ENCODE results near the gene ZNF714.

Gene ZNF714
- 15.0 to 34.8 (median 29.5) reads per million in 4 experiments for total RNA-seq

- DNase-seq = peak; percentile 70
Measured at GRCh38 chr19:21082011-21082975, at the start of gene ZNF714. Gene ZNF714 (plus strand): TSS chr19:21082203. CDS start chr19:21098269, 16,066 bp downstream.

GRCh38 chr19:21045028-21045427 lies 37.0 kb upstream of the ZNF714 start:
- no peak for DNase-seq

GRCh38 chr19:21046489-21046888 lies 35.5 kb upstream of the ZNF714 start:
- no peak for DNase-seq

- DNase-seq = no peak
Measured at GRCh38 chr19:21047716-21048115, 34.3 kb upstream of the ZNF714 start.

GRCh38 chr19:21052902-21053301 lies 29.1 kb upstream of the ZNF714 start:
- DNase-seq = no peak

- no peak for DNase-seq
Measured at GRCh38 chr19:21065336-21065735, 16.7 kb upstream of the ZNF714 start.

- DNase-seq = no peak
Measured at GRCh38 chr19:21084343-21084742, 2.3 kb downstream of the ZNF714 start.

GRCh38 chr19:21087871-21088270 lies 5.9 kb downstream of the ZNF714 start:
- no peak for DNase-seq

GRCh38 chr19:21092109-21092508 lies 10.1 kb downstream of the ZNF714 start:
- no peak for DNase-seq

- DNase-seq = no peak
Measured at GRCh38 chr19:21094347-21095025, 12.5 kb downstream of the ZNF714 start.

- DNase-seq = no peak
Measured at GRCh38 chr19:21098291-21098690, 16.3 kb downstream of the ZNF714 start.

- DNase-seq = no peak
Measured at GRCh38 chr19:21101521-21102242, 19.7 kb downstream of the ZNF714 start.

- DNase-seq = no peak
Measured at GRCh38 chr19:21109116-21109515, 27.1 kb downstream of the ZNF714 start.

- DNase-seq = no peak
Measured at GRCh38 chr19:21110183-21110582, 28.2 kb downstream of the ZNF714 start.

GRCh38 chr19:21115430-21115829 lies 33.4 kb downstream of the ZNF714 start:
- DNase-seq = no peak

GRCh38 chr19:21117041-21117907 lies 35.3 kb downstream of the ZNF714 start:
- DNase-seq = no peak

- no peak for DNase-seq
Measured at GRCh38 chr19:21126078-21126477, 44.1 kb downstream of the ZNF714 start.

- DNase-seq = no peak
Measured at GRCh38 chr19:21127001-21127400, 45.0 kb downstream of the ZNF714 start.

GRCh38 chr19:21127898-21128297 lies 45.9 kb downstream of the ZNF714 start:
- no peak for DNase-seq

- DNase-seq = no peak
Measured at GRCh38 chr19:21128901-21129698, 47.1 kb downstream of the ZNF714 start.

GRCh38 chr19:21130097-21130775 lies 48.2 kb downstream of the ZNF714 start:
- DNase-seq = no peak

All from effector CD8-positive, alpha-beta T cell (primary cell).